GM18508 (cell line): Measurements from ENCODE around the gene PDZD2.
"Not testable (repeated sequence)": the region's sequence is repeated elsewhere in the genome, so short reads cannot be mapped to it uniquely, and the experiment has no call there.

Source experiments
- ATAC-seq: cut with Tn5 transposase; IDR thresholded peaks from one replicate; pipeline ENCODE4 v1.9.1; 2021; ENCODE audit warnings: moderate number of reproducible peaks; ENCODE audit not compliant: insufficient read depth, unreplicated experiment

PDZD2 gene

DNA sequence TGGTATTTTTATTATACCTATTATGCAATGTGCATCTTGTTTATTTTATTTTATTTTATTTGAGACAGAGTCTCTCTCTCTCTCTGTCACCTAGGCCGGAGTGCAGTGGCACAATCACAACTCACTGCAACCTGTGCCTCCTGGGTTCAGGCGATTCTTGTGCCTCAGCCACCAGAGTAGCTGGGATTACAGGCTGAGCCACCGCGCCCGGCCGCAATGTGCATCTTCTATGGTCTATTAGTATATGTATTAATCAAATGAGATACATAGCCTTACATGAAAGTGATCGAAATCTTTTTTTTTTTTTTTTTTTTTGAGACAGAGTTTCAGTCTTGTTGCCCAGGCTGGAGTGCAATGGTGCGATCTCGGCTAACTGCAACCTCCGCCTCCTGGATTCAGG lies 89.9 kb downstream of the PDZD2 start:
- ATAC-seq: not testable (repeated sequence)

DNA sequence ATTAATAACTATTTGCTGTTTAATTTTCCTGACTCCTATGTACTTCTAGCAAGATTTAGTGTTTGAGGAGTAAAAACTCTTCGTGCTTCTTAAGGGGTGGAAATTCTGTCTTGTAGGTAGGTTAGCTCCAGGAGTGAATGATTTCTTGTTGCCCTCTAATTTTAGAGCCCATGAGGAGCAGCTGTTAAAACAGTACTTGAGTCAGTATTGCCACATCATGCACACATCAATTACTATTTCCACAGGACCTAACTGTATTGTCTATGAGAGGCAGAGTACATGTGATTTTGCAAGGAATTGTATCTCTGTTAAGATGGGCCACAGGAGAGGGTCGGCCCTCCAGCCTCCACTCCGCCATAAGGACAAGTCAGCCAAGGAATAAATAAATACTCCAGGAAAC lies 91.2 kb downstream of the PDZD2 start:
- no peak for ATAC-seq

GRCh38 chr5:31731016-31731415 lies 92.1 kb downstream of the PDZD2 start:
- no peak for ATAC-seq

DNA sequence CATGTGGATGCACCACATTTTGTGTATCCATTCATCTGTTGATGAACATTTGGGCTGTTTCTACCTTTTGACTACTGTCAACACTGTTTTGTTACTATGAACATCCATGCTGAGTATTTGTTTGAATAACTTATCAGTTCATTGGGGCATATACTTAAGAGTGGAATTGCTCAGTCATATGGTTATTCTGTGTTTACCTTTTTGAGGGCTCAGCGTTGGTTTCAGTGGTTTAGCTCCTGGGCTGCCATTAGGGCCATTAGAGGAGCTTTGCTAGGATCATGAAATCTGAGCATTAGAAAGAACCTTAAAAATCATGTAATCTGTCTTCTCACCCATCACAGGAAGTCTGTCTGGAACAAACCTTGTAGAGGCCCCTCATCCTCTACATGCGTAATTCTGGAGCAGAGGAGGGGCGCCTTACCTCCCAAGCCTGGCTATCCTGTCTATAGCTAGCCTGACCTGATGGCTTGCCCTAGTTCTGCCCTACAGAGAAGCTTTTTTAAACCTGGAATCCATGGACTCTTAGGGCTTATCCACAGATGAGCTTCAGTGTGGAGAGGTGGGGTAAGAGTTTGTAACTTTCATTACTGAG lies 92.9 kb downstream of the PDZD2 start:
- ATAC-seq: no peak

GRCh38 chr5:31732821-31733220 lies 93.9 kb downstream of the PDZD2 start:
- not testable (repeated sequence) for ATAC-seq

GRCh38 chr5:31733371-31733770 lies 94.4 kb downstream of the PDZD2 start:
- no peak for ATAC-seq

GRCh38 chr5:31736127-31736526 lies 97.2 kb downstream of the PDZD2 start:
- ATAC-seq: no peak

DNA sequence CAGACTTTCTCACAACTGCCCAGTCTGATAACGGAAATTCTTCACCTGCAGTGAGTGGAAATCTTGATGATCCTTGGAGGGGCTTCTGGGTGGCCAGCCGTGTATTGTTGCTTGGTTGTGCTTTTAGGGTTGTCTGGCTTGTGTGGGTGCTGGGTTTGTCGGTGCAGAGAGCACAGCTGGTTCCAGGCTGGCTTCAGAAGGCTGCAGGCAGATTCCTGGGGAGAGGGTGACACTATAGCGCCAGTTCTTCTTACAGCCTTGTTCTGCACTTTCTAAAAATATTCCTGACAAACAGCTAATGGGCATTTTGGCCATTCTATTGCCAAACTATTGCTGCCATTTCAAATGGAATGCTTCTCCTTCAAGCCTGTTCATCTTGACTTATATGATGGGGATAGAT lies 99.3 kb downstream of the PDZD2 start:
- ATAC-seq: no peak

- ATAC-seq: no peak
These were observed 102.6 kb downstream of the PDZD2 start for GRCh38 chr5:31741496-31741895.

DNA sequence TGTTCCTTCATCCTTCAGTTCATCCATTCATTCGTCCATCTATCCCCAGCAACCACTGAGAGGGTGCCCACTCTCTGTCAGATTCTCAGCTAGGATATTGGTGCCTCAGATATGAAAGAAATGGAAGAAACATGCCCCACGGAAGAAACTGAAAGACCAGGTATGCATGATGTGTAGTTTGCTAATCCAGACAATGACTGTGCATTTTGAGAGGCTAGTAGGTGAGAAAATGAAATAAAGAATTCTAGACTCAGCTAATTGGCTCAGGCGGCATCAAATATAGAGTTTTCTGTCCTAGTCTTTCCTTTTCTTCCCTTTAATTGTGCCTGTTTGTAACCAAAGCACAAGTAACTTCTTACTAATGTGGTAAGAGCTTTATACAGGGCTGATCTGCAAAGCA lies 104.7 kb downstream of the PDZD2 start:
- ATAC-seq: no peak

GRCh38 chr5:31748458-31749172 lies 109.7 kb downstream of the PDZD2 start:
- ATAC-seq: no peak

DNA sequence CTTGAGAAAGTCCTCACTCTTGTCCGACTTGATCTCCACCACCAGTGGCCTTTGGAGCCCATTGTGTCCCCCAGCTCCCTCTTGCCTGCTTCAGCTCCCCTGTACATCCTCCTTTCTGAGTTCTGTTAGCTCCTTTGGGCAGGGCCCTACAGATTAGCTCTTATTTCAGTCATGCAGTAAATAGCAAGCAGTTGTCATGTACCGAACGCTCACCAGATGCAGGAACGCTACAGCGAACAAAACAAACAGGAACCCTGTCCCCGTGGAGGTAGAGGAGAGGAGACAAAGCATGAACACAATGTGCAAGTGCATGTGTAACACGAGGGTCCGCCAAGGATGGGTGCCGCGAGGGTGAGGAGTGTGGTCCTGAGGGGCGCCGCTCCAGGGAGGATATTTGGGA lies 111.3 kb downstream of the PDZD2 start:
- ATAC-seq: no peak

GRCh38 chr5:31751610-31752009 lies 112.7 kb downstream of the PDZD2 start:
- ATAC-seq: no peak

DNA sequence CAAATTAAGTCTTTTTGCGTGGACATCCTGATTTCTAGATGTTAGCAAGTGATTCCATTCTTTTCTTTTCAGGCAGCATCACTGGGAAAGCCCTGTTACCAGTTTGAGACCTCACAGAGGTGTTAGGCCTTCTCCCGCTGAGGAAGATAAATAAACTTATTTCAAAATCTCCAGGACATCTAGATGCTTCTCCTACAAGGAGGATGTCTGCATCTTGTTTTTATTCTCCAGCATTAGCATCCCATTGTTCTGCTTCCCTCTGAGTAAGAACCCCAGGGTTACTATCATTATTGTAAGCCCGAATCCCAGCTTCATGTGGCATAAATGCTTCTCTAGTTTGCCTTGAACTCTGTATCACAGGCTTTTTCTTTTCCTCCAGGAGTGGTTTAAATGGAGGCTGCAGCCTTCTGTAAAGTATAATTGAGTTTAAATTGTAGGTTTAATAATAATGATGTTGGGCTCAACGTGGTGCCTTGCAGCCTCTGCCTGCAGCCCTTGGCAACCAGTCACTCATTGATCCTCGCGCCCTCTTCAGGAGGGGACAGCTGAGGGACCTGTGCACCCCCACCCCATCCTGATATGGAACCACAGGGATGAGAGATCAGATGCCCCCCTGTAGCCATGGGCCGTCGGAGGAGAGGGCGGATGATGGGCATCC lies 114.9 kb downstream of the PDZD2 start:
- ATAC-seq: no peak

DNA sequence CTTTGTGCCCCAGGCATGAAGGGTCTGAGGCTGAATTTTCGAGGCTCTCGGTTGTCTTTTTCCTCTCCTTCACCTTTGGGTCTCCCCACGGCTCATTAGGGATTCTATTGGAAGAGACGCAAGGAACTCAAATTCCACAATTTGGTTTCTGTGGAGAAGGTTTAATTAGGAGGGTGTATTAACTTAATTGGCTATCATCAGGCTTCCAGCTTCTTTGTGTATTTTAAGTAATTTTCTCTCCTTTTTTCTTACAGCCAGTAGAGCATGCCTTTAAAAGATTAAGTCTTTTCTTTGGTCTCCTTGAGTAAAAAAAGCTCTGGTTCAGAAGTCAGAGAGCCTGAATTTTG lies 115.4 kb downstream of the PDZD2 start:
- ATAC-seq: no peak

- ATAC-seq: no peak
These were observed 116.1 kb downstream of the PDZD2 start for GRCh38 chr5:31754741-31755675.

DNA sequence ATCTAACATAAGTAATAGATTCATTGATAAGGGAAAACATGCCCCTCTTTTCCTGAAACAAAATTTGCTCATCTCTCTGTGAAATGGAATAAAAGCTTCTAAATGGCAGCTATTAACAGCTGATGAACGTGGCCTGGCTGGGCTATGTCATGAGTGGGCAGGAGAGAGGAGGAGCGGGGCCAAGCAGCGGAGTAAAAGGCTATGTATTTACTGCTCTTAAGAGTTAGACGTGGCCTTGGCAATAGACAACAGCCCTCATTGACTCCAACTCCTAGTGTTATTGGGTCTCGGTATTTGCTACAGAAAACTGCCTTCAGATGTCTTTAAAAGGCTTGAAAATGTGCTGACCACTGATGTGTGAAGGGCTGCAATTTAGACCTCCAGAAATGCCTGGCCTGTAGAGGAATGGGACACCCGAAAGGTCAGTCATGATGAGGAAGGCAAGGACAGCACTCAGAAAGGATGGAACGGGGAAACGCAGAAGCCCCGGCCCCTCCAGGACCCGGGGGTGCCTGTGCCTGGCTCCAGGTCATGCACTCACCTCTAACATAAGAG lies 116.8 kb downstream of the PDZD2 start:
- no peak for ATAC-seq

DNA sequence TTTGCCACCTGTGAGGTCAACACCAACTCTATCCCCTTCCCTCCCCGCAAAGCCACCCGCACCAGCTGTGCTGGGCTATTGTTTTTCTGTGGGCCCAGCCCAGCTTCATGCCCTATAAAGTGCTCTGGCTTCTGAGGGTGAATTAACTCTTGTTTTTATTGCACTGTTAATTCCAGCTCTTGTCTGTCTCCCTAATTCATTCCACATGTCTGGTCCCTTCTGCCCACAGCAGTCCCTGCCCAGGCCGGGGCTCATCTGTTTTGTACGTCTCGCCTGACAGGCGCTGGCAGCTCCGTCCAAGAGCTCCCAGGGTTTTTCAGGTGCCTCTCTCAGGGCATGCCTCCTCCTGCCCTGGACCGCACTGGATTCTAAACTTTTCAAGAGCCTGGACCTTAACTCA lies 118.9 kb downstream of the PDZD2 start:
- ATAC-seq: no peak

- ATAC-seq: no peak
These were observed 120.0 kb downstream of the PDZD2 start for GRCh38 chr5:31758803-31759425.

GRCh38 chr5:31759925-31760324 lies 121.0 kb downstream of the PDZD2 start:
- no peak for ATAC-seq
